HCT116 (cell line): Measurements from ENCODE around the gene ARHGAP23. TPM values are rescaled to one million over a fixed set of nuclear protein-coding genes. Genes with fewer than 3 reads are reported as not detected.
"Not testable (repeated sequence)": the region's sequence is repeated elsewhere in the genome, so short reads cannot be mapped to it uniquely, and the experiment has no call there.

Experiments used
- ATAC-seq: fragments of 200-7000 bp; cut with Tn5 transposase; 2 replicates; pipeline ENCODE4 v1.9.1; 2020; ENCODE audit warnings: mild to moderate bottlenecking, moderate library complexity
- BruUV-seq: library from RNA; stranded (reverse); fragments of 400-500 nt; replicated peaks from 2 replicates; lab custom pipeline; 2021; lab: Mats Ljungman, UMichigan
- CTCF ChIA-PET: fragments of 300-600 bp; sonication (Branson Sonifier 250); formaldehyde crosslinking; loops from one replicate; lab custom pipeline; 2021; ENCODE audit warnings: antibody characterized with exemption; lab: Charles Lee
- POLR2A ChIA-PET: fragments of 300-600, 350-600 bp; sonication (Branson Sonifier 250); formaldehyde crosslinking; loops from one replicate; lab custom pipeline; 2021; ENCODE audit warnings: antibody characterized with exemption; lab: Charles Lee
- RAD21 ChIA-PET, 2 experiments: fragments of 300-600 bp; sonication (Branson Sonifier 250); formaldehyde crosslinking; loops; one replicate each; lab custom pipeline; 2023; ENCODE audit warnings: low total read pairs in 2 of 2; ENCODE audit not compliant: uncharacterized antibody in 2 of 2, unreplicated experiment in 2 of 2, low non-redundant PET in 1 of 2; lab: Charles Lee
- DNase-seq: peaks from one replicate; pipeline ENCODE4 v3.0.0-alpha.2; 2010; ENCODE audit warnings: low read depth, low spot score
- H2AFZ ChIP-seq: fragments of 200-600 bp; shearing (Covaris generic), sonication (generic); 2 replicates; pipeline ENCODE4 v1.6.1; 2017; ENCODE audit warnings: low read depth, mixed run types, mixed read lengths, antibody characterized with exemption, low read length; ENCODE audit not compliant: poor library complexity, severe bottlenecking
- H3K27ac ChIP-seq: 2 replicates; pipeline ENCODE4 v1.5.1; 2012; ENCODE audit warnings: low read depth, low read length
- H3K27me3 ChIP-seq: fragments of 200-600 bp; sonication (generic); 2 replicates; pipeline ENCODE4 v1.6.1; 2016; ENCODE audit warnings: mixed run types, low read length, mixed read lengths; ENCODE audit not compliant: insufficient read depth
- H3K36me3 ChIP-seq, 2 experiments: fragments of 200-500 bp in 1 of 2; fragments of 200-600 bp in 1 of 2; sonication (Bioruptor generic) in 1 of 2; sonication (generic) in 1 of 2; 2 replicates each; pipeline versions ENCODE4 v1.5.1 to v1.6.1; 2014 to 2016; ENCODE audit warnings: low read length in 2 of 2, inconsistent platforms in 1 of 2, mixed read lengths in 1 of 2, mixed run types in 1 of 2; ENCODE audit not compliant: insufficient read depth in 2 of 2, control insufficient read depth in 1 of 2
- H3K4me1 ChIP-seq, 2 experiments: fragments of 200-600 bp in 1 of 2; sonication (generic) in 1 of 2; 2 replicates each; pipeline versions ENCODE4 v1.5.1 to v1.6.1; 2012 to 2017; ENCODE audit warnings: low read length in 2 of 2, inconsistent platforms in 1 of 2, mild to moderate bottlenecking in 1 of 2, mixed read lengths in 1 of 2, mixed run types in 1 of 2, moderate library complexity in 1 of 2; ENCODE audit not compliant: insufficient read depth in 2 of 2, control insufficient read depth in 1 of 2
- H3K4me2 ChIP-seq: fragments of 200-600 bp; sonication (generic); 2 replicates; pipeline ENCODE4 v1.6.1; 2017; ENCODE audit warnings: mixed run types, low read length, mixed read lengths
- H3K4me3 ChIP-seq, 2 experiments: fragments of 200-600 bp in 1 of 2; sonication (generic) in 1 of 2; replicated peaks in 1 of 2; 2 replicates each; pipeline ENCODE4 v1.5.1; 2011 to 2016; ENCODE audit warnings: low read length in 2 of 2, control low read depth in 1 of 2, low read depth in 1 of 2, mild to moderate bottlenecking in 1 of 2, mixed read lengths in 1 of 2, mixed run types in 1 of 2
- H3K79me2 ChIP-seq: fragments of 200-600 bp; sonication (generic); 2 replicates; pipeline ENCODE4 v1.6.1; 2017; ENCODE audit warnings: mild to moderate bottlenecking, mixed run types, low read length, moderate library complexity, mixed read lengths; ENCODE audit not compliant: insufficient read depth
- H3K9ac ChIP-seq: fragments of 200-600 bp; sonication (generic); 2 replicates; pipeline ENCODE4 v1.6.1; 2016; ENCODE audit warnings: low read length, mixed read lengths
- H3K9me2 ChIP-seq: fragments of 200-600 bp; sonication (generic), shearing (Covaris generic); 2 replicates; pipeline ENCODE4 v1.6.1; 2017; ENCODE audit warnings: mixed run types, mild to moderate bottlenecking, moderate library complexity; ENCODE audit not compliant: insufficient read depth
- H3K9me3 ChIP-seq, 2 experiments: fragments of 200-500 bp in 1 of 2; fragments of 200-600 bp in 1 of 2; sonication (Bioruptor generic) in 1 of 2; sonication (generic) in 1 of 2; 2 replicates each; pipeline ENCODE4 v1.6.1; 2014 to 2017; ENCODE audit warnings: low read length in 2 of 2, mixed read lengths in 2 of 2, inconsistent platforms in 1 of 2, low read depth in 1 of 2, mild to moderate bottlenecking in 1 of 2, mixed run types in 1 of 2, moderate library complexity in 1 of 2; ENCODE audit not compliant: control insufficient read depth in 1 of 2, insufficient read depth in 1 of 2
- H4K20me1 ChIP-seq: fragments of 200-600 bp; sonication (generic), shearing (Covaris generic); 2 replicates; pipeline ENCODE4 v1.6.1; 2017; ENCODE audit warnings: mixed run types, mild to moderate bottlenecking, moderate library complexity; ENCODE audit not compliant: insufficient read depth
- RAD21 ChIP-seq: IDR thresholded peaks from 2 replicates; pipeline ENCODE4 v1.6.1; 2012; ENCODE audit warnings: low read depth, mild to moderate bottlenecking
- intact Hi-C: fragments of 100-400 bp; cut with micrococcal nuclease; formaldehyde crosslinking; loops from 2 replicates; pipeline ENCODE4 v1.10.0; 2022
- total RNA-seq: library from RNA; stranded (reverse); gene quantifications from one replicate; pipeline ENCODE4 v1.2.1, GENCODE V29; 2021; ENCODE audit not compliant: unreplicated experiment
- TF ChIP-seq, protein P1 (sequence below), 3 experiments: fragments of 200-600 bp in 1 of 3; sonication (generic) in 1 of 3; IDR thresholded peaks in 2 of 3; conservative IDR thresholded peaks in 1 of 3; 2 replicates each; pipeline ENCODE4 v1.5.1; 2012 to 2017; ENCODE audit warnings: low read depth in 2 of 3, low read length in 2 of 3, antibody characterized with exemption in 1 of 3, borderline replicate concordance in 1 of 3, control low read depth in 1 of 3, mild to moderate bottlenecking in 1 of 3, mixed read lengths in 1 of 3, mixed run types in 1 of 3, moderate library complexity in 1 of 3; ENCODE audit not compliant: insufficient read depth in 1 of 3

The ARHGAP23 gene
- total RNA-seq, 1 experiment from 2014 or later = 41.0 TPM

DNA sequence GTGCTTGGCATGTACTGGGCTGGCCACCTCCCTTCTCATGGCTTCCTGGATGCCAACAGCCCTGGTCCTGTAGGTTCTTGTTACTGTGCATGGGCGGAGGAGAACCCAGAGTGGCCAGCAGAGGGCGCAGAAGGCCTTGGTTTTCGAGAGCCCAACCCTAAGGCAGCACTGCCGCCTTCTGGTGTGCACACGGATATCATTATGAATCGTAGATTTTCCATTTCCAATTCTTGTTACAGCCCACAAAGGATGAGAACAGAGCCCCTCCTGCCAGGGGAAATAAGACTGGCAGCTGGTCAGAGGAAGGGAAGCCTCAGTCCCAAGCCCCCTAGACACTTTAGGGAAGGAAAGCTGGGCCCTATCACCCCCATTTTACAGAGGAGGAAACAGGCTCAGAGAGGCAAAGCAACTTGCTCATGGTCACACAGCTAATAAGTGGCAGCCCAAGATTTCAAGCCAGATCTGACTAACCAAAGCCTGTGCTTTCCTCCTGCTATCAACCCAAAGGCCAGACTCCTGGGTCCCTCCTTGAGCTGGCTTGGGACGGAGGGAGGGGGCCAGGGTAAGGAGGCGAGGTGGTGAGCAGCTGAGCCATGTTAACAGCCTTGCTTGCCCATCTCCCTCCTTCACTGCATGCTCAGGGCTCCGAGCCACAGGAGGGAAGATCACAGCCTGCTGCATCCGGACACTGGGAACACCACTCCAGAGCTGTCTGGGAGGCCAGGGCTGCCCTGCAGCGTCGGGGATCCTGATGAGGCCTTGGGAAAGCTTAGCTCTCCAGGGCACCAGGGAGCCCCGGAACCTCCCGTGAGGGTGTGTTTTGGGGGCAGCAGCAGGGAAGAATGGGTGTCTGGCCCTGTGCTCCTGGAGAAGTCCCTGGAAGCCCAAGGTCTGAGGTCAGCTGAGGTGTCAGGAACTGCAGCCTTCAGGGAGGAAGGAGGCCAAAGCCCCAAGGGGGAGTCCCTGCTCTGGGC lies 64.1 kb downstream of the ARHGAP23 start:
- H3K9ac ChIP-seq, BruUV-seq, RAD21 ChIA-PET, H3K9me2 ChIP-seq, H3K36me3 ChIP-seq, POLR2A ChIA-PET: not testable (repeated sequence)
- peak; percentile 69; the same call in 1 of the 2 replicates for ATAC-seq
- TF ChIP-seq RAD21 = peak; percentile 73
- TF ChIP-seq, protein P1, sequence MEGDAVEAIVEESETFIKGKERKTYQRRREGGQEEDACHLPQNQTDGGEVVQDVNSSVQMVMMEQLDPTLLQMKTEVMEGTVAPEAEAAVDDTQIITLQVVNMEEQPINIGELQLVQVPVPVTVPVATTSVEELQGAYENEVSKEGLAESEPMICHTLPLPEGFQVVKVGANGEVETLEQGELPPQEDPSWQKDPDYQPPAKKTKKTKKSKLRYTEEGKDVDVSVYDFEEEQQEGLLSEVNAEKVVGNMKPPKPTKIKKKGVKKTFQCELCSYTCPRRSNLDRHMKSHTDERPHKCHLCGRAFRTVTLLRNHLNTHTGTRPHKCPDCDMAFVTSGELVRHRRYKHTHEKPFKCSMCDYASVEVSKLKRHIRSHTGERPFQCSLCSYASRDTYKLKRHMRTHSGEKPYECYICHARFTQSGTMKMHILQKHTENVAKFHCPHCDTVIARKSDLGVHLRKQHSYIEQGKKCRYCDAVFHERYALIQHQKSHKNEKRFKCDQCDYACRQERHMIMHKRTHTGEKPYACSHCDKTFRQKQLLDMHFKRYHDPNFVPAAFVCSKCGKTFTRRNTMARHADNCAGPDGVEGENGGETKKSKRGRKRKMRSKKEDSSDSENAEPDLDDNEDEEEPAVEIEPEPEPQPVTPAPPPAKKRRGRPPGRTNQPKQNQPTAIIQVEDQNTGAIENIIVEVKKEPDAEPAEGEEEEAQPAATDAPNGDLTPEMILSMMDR (IDR thresholded peaks at IDR 0.05 in 2 of 3, conservative IDR thresholded peaks at IDR 0.05 in 1 of 3; ENCODE audit: borderline replicate concordance in 1 of 3, insufficient read depth in 1 of 3, low read depth in 2 of 3, low read length in 2 of 3) = peak; percentile 61 to 97 (median 72)
- TF ChIP-seq, all 23 proteins: peak for 2; not testable (repeated sequence) for 21
- H3K27me3 ChIP-seq, H3K4me3 ChIP-seq, H3K4me2 ChIP-seq, H3K79me2 ChIP-seq, H3K27ac ChIP-seq, H2AFZ ChIP-seq, H4K20me1 ChIP-seq, H3K9me3 ChIP-seq, H3K4me1 ChIP-seq: not testable (repeated sequence)
- CTCF ChIA-PET = interaction anchor here (0.9 to 1.1 kb wide), 2 partner anchors 17 to 69 kb away, joined by 3 read pairs; no protein-coding TSS in a partner anchor
- DNase-seq = peak; percentile 77
- intact Hi-C loops = loop anchor here (1.0 to 2.0 kb wide), 3 partner anchors 44 to 175 kb away; no protein-coding TSS in a partner anchor

DNA sequence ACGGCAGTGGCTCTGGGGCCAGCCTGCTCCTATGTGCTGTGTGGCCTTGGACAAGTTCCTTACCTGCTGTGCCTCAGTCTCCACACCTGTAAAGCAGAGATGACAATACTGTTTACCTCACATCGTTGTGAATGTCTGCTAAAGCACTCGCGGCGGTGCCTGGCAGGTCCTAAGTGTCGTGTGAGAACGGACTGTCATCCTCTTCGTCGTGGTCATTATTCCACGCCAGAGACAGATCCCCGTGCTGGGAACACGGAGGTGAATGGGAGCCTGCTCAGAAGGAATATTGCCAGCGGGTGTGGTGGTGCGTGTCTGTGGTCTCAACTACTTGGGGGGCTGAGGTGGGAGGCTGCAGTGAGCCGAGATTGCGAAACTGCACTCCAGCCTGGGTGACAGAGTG lies 65.9 kb downstream of the ARHGAP23 start:
- H3K4me1 ChIP-seq, H3K4me2 ChIP-seq, H3K9ac ChIP-seq, H3K36me3 ChIP-seq, ATAC-seq, H3K9me2 ChIP-seq, RAD21 ChIA-PET, H3K9me3 ChIP-seq, DNase-seq, H2AFZ ChIP-seq, H3K27ac ChIP-seq, CTCF ChIA-PET, H4K20me1 ChIP-seq, H3K4me3 ChIP-seq, POLR2A ChIA-PET, BruUV-seq, H3K27me3 ChIP-seq, H3K79me2 ChIP-seq, intact Hi-C loops: not testable (repeated sequence)

DNA sequence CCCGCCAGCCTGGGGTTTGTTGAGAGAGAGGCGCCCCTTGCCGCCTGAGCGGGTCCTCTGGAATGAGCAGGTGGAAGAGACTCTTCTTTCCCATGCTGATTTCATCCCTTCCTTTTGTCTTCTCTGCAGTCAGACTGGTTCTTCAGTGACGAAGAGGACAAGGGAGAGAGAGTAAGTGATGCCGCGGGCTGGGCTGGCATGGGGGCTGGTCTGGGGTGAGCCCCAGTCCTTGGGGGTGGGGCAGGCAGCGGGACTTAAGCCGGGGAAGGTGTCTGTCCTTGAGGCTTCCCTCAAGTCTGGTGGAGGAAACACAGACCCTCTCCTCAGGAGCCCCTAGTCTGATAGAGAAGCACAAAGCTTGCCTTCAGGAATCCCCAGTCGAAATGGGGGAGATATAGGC lies 69.4 kb downstream of the ARHGAP23 start:
- H3K9me3 ChIP-seq, ATAC-seq, BruUV-seq, intact Hi-C loops, H3K79me2 ChIP-seq, H3K9ac ChIP-seq, H4K20me1 ChIP-seq, H3K4me1 ChIP-seq, CTCF ChIA-PET, H3K27me3 ChIP-seq, H3K4me3 ChIP-seq, H2AFZ ChIP-seq, H3K4me2 ChIP-seq, H3K27ac ChIP-seq, H3K9me2 ChIP-seq, POLR2A ChIA-PET, H3K36me3 ChIP-seq, RAD21 ChIA-PET, DNase-seq: not testable (repeated sequence)
